HL-60 (cell line): ENCODE data around the gene KLK10.

Source experiments
- DNase-seq, 2 experiments: peaks; one replicate each; pipeline ENCODE4 v3.0.0-alpha.2; 2010 to 2020; ENCODE audit warnings: low read depth in 1 of 2, low spot score in 1 of 2
- H3K27ac ChIP-seq: fragments of 250-450 bp; sonication (Bioruptor Pico); replicated peaks from 2 replicates; pipeline ENCODE4 v1.5.1; 2020; ENCODE audit warnings: mild to moderate bottlenecking, moderate library complexity
- H3K27me3 ChIP-seq: fragments of 250-450 bp; sonication (Bioruptor Pico); 2 replicates; pipeline ENCODE4 v1.5.1; 2021; ENCODE audit warnings: mild to moderate bottlenecking, moderate library complexity; ENCODE audit not compliant: insufficient read depth, poor library complexity, severe bottlenecking
- H3K4me3 ChIP-seq: replicated peaks from 2 replicates; pipeline ENCODE4 v1.5.1; 2011; ENCODE audit warnings: mild to moderate bottlenecking, control low read depth, low read length; ENCODE audit not compliant: insufficient read depth
- GABPA ChIP-seq: IDR thresholded peaks from 2 replicates; pipeline ENCODE4 v1.6.1; 2012; ENCODE audit warnings: low read depth
- POLR2AphosphoS5 ChIP-seq: IDR thresholded peaks from 2 replicates; pipeline ENCODE4 v1.6.1; 2012; ENCODE audit warnings: low read depth
- SPI1 ChIP-seq: IDR thresholded peaks from 2 replicates; pipeline ENCODE4 v1.6.1; 2012; ENCODE audit warnings: low read depth, mild to moderate bottlenecking, borderline replicate concordance
- TF ChIP-seq, protein P1 (sequence below): IDR thresholded peaks from one replicate; pipeline ENCODE4 v1.5.1; 2011; ENCODE audit warnings: low read length, control low read depth, inconsistent platforms; ENCODE audit not compliant: insufficient read depth
- TF ChIP-seq, protein P2 (sequence below): IDR thresholded peaks from 2 replicates; pipeline ENCODE4 v1.6.1; 2012; ENCODE audit warnings: low read depth; ENCODE audit not compliant: insufficient replicate concordance

The KLK10 gene

GRCh38 chr19:51005248-51005647, 14.3 kb downstream of the KLK10 start:
- Histone ChIP-seq H3K4me3 (no peak overlapping the region), H3K27me3 (peaks cover 5% of the 10 kb centered on the region), H3K27ac (no peak overlapping the region)
- no peak for DNase-seq
- TF ChIP-seq GABPA (no peak), POLR2AphosphoS5 (no peak), SPI1 (no peak)
- TF ChIP-seq, protein P1, sequence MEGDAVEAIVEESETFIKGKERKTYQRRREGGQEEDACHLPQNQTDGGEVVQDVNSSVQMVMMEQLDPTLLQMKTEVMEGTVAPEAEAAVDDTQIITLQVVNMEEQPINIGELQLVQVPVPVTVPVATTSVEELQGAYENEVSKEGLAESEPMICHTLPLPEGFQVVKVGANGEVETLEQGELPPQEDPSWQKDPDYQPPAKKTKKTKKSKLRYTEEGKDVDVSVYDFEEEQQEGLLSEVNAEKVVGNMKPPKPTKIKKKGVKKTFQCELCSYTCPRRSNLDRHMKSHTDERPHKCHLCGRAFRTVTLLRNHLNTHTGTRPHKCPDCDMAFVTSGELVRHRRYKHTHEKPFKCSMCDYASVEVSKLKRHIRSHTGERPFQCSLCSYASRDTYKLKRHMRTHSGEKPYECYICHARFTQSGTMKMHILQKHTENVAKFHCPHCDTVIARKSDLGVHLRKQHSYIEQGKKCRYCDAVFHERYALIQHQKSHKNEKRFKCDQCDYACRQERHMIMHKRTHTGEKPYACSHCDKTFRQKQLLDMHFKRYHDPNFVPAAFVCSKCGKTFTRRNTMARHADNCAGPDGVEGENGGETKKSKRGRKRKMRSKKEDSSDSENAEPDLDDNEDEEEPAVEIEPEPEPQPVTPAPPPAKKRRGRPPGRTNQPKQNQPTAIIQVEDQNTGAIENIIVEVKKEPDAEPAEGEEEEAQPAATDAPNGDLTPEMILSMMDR, result no peak
- TF ChIP-seq, protein P2, sequence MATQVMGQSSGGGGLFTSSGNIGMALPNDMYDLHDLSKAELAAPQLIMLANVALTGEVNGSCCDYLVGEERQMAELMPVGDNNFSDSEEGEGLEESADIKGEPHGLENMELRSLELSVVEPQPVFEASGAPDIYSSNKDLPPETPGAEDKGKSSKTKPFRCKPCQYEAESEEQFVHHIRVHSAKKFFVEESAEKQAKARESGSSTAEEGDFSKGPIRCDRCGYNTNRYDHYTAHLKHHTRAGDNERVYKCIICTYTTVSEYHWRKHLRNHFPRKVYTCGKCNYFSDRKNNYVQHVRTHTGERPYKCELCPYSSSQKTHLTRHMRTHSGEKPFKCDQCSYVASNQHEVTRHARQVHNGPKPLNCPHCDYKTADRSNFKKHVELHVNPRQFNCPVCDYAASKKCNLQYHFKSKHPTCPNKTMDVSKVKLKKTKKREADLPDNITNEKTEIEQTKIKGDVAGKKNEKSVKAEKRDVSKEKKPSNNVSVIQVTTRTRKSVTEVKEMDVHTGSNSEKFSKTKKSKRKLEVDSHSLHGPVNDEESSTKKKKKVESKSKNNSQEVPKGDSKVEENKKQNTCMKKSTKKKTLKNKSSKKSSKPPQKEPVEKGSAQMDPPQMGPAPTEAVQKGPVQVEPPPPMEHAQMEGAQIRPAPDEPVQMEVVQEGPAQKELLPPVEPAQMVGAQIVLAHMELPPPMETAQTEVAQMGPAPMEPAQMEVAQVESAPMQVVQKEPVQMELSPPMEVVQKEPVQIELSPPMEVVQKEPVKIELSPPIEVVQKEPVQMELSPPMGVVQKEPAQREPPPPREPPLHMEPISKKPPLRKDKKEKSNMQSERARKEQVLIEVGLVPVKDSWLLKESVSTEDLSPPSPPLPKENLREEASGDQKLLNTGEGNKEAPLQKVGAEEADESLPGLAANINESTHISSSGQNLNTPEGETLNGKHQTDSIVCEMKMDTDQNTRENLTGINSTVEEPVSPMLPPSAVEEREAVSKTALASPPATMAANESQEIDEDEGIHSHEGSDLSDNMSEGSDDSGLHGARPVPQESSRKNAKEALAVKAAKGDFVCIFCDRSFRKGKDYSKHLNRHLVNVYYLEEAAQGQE, result no peak

GRCh38 chr19:51003316-51003715, 16.2 kb downstream of the KLK10 start:
- H3K4me3 ChIP-seq, result no peak overlapping the region
- TF ChIP-seq, protein P2, result no peak
- TF ChIP-seq SPI1, result no peak
- TF ChIP-seq, protein P1, result no peak
- TF ChIP-seq GABPA, result no peak
- TF ChIP-seq POLR2AphosphoS5, result no peak
- H3K27ac ChIP-seq, result no peak overlapping the region
- peaks cover 5% of the 10 kb centered on the region for H3K27me3 ChIP-seq
- DNase-seq, result no peak

DNA sequence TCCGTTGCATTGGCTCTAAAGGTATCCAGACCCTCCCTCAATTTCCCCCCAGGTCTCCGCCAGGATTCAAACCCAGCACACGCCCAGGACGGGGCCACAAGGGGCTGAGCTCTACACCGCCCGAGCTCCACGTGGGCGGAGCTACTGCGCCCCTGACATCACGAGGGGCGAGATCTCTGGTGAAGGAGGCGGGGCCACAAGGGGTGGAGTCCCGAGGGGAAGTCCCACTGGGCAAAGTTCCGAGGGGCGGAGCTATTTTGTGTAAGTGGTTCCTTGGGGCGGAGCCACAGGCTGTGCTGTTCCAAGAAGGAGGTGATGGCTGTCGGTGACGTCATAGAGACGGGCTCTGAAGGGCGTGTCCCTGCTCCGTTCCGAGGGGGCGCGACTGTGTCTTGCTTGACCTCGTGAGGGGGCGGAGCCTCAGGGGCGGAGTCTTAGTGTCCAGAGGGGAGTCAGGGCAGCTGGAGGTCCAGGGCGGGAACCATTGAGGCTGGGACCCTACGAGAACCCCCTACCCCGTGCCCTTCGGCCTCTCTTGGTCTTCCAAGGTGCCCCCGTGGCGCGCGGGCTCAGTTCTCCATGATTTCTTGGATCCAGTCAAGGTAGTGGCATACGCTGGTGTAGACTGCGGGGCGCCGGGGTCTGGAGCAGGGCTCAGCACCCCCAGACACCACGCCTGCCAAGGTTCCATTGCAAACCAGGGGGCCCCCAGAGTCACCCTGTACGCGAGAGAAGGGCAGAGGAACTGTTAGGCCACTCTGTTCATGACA, 16.8 kb downstream of the KLK10 start:
- H3K4me3 ChIP-seq, result no peak overlapping the region
- peaks cover 5% of the 10 kb centered on the region for H3K27me3 ChIP-seq
- H3K27ac ChIP-seq, result no peak overlapping the region
- DNase-seq, result no peak
- TF ChIP-seq, protein P2, result no peak
- TF ChIP-seq POLR2AphosphoS5, result no peak
- TF ChIP-seq, protein P1, result no peak
- no peak for TF ChIP-seq SPI1
- no peak for TF ChIP-seq GABPA
